DND-41 (cell line): ENCODE measurements around the gene SHPK.

Experiments used
- ATAC-seq: fragments of 200-7000 bp; cut with Tn5 transposase; 3 replicates; pipeline ENCODE4 v1.9.1; 2021; ENCODE audit warnings: low read depth; ENCODE audit not compliant: insufficient read depth
- DNase-seq: peaks from one replicate; pipeline ENCODE4 v3.0.0-alpha.2; 2020
- H2AFZ ChIP-seq: 2 replicates; pipeline ENCODE4 v1.6.0; 2012; ENCODE audit warnings: low read depth, low read length
- H3K27ac ChIP-seq: 2 replicates; pipeline ENCODE4 v1.5.1; 2012; ENCODE audit warnings: low read length, inconsistent platforms
- H3K27me3 ChIP-seq: fragments of 200-600 bp; sonication (generic); 2 replicates; pipeline ENCODE4 v1.6.0; 2012; ENCODE audit warnings: low read length, mild to moderate bottlenecking, inconsistent platforms; ENCODE audit not compliant: insufficient read depth, poor library complexity
- H3K36me3 ChIP-seq: 2 replicates; pipeline ENCODE4 v1.5.1; 2012; ENCODE audit warnings: low read length, inconsistent platforms; ENCODE audit not compliant: insufficient read depth
- H3K4me1 ChIP-seq: 2 replicates; pipeline ENCODE4 v1.5.1; 2012; ENCODE audit warnings: mild to moderate bottlenecking, low read length; ENCODE audit not compliant: insufficient read depth
- H3K4me2 ChIP-seq: 2 replicates; pipeline ENCODE4 v1.6.0; 2012; ENCODE audit warnings: mild to moderate bottlenecking, moderate library complexity, low read length, inconsistent platforms; ENCODE audit not compliant: insufficient read depth
- H3K4me3 ChIP-seq, 2 experiments: fragments of 200-600 bp in 1 of 2; shearing (Covaris generic) in 1 of 2; 2 replicates each; pipeline ENCODE4 v1.5.1; 2012 to 2016; ENCODE audit warnings: inconsistent platforms in 2 of 2, low read length in 2 of 2, mild to moderate bottlenecking in 2 of 2, low read depth in 1 of 2, moderate library complexity in 1 of 2
- H3K79me2 ChIP-seq: 2 replicates; pipeline ENCODE4 v1.6.0; 2012; ENCODE audit warnings: low read length, inconsistent platforms; ENCODE audit not compliant: insufficient read depth
- H3K9ac ChIP-seq: 2 replicates; pipeline ENCODE4 v1.6.0; 2012; ENCODE audit warnings: low read depth, mild to moderate bottlenecking, inconsistent platforms, low read length, moderate library complexity
- H3K9me3 ChIP-seq: 2 replicates; pipeline ENCODE4 v1.5.1; 2012; ENCODE audit warnings: low read length, moderate library complexity, mild to moderate bottlenecking, inconsistent platforms; ENCODE audit not compliant: insufficient read depth, severe bottlenecking
- H4K20me1 ChIP-seq: 2 replicates; pipeline ENCODE4 v1.6.0; 2012; ENCODE audit warnings: low read length; ENCODE audit not compliant: insufficient read depth
- EZH2 ChIP-seq: IDR thresholded peaks from 3 replicates; pipeline ENCODE4 v1.6.1; 2012; ENCODE audit warnings: borderline replicate concordance, low read depth, mild to moderate bottlenecking, moderate library complexity, low read length, inconsistent platforms; ENCODE audit not compliant: severe bottlenecking
- TF ChIP-seq, protein P1 (sequence below): IDR thresholded peaks from 2 replicates; pipeline ENCODE4 v1.5.1; 2012; ENCODE audit warnings: borderline replicate concordance, low read length, moderate library complexity, mild to moderate bottlenecking; ENCODE audit not compliant: poor library complexity, severe bottlenecking; ENCODE audit errors: extremely low read depth

The SHPK gene

DNA sequence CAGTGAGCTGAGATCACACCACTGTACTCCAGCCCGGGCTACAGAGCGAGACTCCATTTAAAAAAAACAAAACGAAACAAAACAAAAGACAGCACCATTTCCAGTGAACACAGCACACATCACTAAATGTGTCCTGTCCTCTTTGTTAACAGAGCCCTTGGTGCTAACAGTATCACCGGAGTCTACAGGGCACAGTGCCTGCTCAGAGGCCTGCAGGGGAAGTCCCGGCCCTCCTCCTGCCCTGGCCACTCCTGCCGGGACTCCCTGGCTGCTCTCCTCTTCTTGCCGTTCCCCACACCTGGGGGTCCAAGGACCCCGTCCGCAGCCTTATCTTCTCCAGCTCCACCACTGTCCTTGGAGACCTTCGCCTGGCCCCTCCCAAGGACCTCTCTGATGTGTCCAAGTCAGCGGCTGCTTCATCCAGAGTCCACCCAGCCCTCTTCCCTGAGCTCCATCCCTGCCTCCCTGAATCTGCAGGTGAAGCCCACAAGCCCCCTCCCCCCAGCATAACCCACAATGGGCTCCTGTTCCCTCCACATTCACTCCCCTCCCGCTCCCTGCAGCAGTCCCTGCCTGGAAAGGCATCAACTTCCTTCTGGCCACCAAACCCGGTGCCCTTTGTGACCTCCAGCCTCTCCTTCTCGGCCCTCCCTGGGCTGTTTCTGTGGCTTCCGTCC lies 35.4 kb downstream of the SHPK start:
- Histone ChIP-seq H3K4me2 (no peak overlapping the region), H3K27ac (no peak overlapping the region), H4K20me1 (no peaks in the 10 kb centered on the region), H3K79me2 (no peaks in the 10 kb centered on the region), H3K9ac (no peak overlapping the region), H3K4me1 (no peaks in the 10 kb centered on the region), H3K27me3 (no peaks in the 10 kb centered on the region), H3K9me3 (no peaks in the 10 kb centered on the region), H2AFZ (no peak overlapping the region), H3K4me3 (no peak overlapping the region), H3K36me3 (no peaks in the 10 kb centered on the region)
- DNase-seq, result no peak
- ATAC-seq, result no peak
- TF ChIP-seq, protein P1, sequence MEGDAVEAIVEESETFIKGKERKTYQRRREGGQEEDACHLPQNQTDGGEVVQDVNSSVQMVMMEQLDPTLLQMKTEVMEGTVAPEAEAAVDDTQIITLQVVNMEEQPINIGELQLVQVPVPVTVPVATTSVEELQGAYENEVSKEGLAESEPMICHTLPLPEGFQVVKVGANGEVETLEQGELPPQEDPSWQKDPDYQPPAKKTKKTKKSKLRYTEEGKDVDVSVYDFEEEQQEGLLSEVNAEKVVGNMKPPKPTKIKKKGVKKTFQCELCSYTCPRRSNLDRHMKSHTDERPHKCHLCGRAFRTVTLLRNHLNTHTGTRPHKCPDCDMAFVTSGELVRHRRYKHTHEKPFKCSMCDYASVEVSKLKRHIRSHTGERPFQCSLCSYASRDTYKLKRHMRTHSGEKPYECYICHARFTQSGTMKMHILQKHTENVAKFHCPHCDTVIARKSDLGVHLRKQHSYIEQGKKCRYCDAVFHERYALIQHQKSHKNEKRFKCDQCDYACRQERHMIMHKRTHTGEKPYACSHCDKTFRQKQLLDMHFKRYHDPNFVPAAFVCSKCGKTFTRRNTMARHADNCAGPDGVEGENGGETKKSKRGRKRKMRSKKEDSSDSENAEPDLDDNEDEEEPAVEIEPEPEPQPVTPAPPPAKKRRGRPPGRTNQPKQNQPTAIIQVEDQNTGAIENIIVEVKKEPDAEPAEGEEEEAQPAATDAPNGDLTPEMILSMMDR, result no peak
- TF ChIP-seq EZH2, result no peak

DNA sequence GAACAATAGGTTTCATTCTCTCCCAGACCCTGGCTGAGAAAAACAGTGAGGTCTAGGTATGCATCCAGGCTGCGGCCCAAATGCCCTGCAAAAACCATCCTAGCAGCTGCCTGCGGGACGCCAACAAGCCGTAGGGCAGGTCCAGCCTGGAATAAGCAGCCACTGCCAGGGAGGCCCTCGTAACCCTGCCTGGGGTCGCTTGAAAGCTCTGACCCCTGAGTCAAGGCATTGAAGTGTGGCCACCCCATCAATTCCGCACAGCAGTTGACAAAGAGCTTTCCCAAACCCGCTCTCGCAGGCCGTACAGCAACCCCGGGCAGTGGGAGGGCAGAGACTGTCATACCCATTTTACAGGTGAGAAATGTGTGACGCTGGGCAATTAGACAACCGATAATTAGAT lies 38.0 kb downstream of the SHPK start:
- ATAC-seq, result no peak
- no peaks in the 10 kb centered on the region for H3K79me2 ChIP-seq
- TF ChIP-seq, protein P1, result no peak
- no peak for TF ChIP-seq EZH2

DNA sequence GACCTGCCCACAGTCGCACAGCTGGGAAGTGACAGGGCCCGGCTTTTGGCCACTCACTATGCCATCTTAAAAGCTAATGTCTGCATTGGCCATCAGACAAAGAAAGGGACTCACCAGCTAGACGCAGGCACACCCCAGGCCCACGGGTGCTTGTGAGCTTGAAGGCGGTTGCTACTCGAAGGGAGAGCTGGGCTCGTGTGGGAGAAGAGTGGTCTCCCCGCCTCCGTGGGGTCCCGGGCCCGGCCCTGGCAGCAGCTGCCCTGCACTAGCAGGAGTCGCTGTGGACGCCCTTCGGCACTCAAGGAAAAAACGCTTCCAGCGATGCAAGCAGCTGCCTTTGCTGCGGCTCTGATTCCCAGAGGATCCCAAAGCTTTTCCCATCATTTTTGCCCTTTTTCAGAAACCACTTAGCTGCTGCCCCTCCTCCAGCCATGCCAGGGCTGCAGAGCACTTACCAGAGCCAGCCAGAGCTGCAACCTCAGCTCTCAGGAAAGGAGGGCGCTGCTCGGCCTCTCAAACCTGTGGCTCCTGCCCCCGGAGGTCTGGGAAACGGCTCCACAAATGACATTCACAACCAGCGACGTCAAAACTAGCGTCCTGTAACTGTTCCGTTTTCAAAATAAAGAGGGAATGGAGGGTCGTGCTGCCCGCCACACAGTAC lies 39.1 kb downstream of the SHPK start:
- no peaks in the 10 kb centered on the region for H3K79me2 ChIP-seq
- H2AFZ ChIP-seq, result no peak overlapping the region
- H3K36me3 ChIP-seq, result no peaks in the 10 kb centered on the region
- no peak overlapping the region for H3K4me2 ChIP-seq
- no peaks in the 10 kb centered on the region for H3K4me1 ChIP-seq
- H3K9me3 ChIP-seq, result no peaks in the 10 kb centered on the region
- no peaks in the 10 kb centered on the region for H4K20me1 ChIP-seq
- H3K27me3 ChIP-seq, result no peaks in the 10 kb centered on the region
- no peak for ATAC-seq
- no peak overlapping the region for H3K4me3 ChIP-seq
- no peak overlapping the region for H3K9ac ChIP-seq
- H3K27ac ChIP-seq, result no peak overlapping the region
- TF ChIP-seq EZH2, result no peak
- TF ChIP-seq, protein P1, result no peak
- DNase-seq, result no peak

More for the DNA sequence above, 38.0 kb downstream of the SHPK start:
- Histone ChIP-seq H3K4me1 (no peaks in the 10 kb centered on the region), H4K20me1 (no peaks in the 10 kb centered on the region), H3K9ac (no peak overlapping the region), H3K4me3 (no peak overlapping the region), H3K4me2 (no peak overlapping the region), H3K27ac (no peak overlapping the region), H2AFZ (no peak overlapping the region), H3K9me3 (no peaks in the 10 kb centered on the region), H3K27me3 (no peaks in the 10 kb centered on the region), H3K36me3 (no peaks in the 10 kb centered on the region)
- no peak for DNase-seq
